ENCODE data around the gene EFEMP2.

EFEMP2 gene

GRCh38 chr11:65869643-65870306 is 2.8 kb downstream of the EFEMP2 start:
- H3K4me3 ChIP-seq (ENCODE audit: control insufficient read depth, low read depth, low read length), result no peak overlapping the region
- TF ChIP-seq CTCF (conservative IDR thresholded peaks at IDR 0.05; ENCODE audit: control insufficient read depth, insufficient read depth, low read depth, low read length), result no peak

DNA sequence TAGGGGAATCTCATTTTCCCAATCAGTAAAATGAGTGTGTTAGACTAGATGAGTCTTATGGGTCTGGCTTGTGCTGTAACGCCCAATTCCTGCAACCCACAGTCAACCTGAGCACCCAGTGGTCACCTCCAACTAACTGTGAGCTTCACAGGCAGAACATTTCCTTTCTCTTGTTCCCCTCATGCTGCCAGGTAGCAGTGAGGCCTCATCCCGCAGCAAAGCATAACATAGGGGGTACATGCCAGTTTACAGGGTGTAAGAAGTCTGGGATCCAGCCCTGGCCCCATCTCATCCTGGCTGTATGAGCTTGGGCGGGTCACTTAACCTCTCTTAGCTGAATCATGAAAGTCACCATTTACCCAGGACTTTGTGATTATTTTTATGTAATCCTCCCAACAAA is 3.7 kb downstream of the EFEMP2 start:
- no peak for TF ChIP-seq CTCF (conservative IDR thresholded peaks at IDR 0.05; ENCODE audit: control insufficient read depth, insufficient read depth, low read depth, low read length)
- H3K4me3 ChIP-seq (ENCODE audit: control insufficient read depth, low read depth, low read length), result no peak overlapping the region
- no peak for DNase-seq (ENCODE audit: low read depth)

More at GRCh38 chr11:65869643-65870306, 2.8 kb downstream of the EFEMP2 start:
- no peak for DNase-seq (ENCODE audit: low read depth)

DNA sequence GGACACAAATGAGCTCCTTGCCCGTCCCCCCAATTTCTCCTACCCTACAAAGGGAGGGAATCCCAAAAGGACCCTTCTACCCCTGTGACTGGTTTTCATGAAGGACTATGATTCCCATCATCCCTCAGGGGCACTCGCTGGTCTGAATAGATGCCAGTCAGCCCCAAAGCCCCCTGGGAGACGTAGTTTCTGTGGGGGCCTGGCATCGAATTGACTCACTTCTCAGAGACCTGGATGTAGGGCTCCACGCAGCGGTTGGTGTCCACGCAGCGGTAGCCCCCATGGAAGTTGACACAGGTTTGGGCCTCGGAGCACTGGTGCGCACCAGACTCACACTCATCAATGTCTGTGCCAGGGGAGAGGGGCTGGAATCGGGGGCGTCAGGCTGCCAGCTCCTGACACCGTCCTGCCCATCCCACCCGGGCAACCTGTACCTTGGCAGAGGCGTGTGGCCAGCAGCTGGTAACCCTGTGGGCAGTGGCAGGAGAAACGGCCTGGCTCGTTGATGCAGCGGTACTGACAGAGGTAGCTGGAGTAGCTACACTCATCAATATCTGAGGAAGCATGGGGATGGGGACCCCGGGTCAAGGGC is 4.4 kb downstream of the EFEMP2 start:
- no peak overlapping the region for H3K4me3 ChIP-seq (ENCODE audit: control insufficient read depth, low read depth, low read length)
- TF ChIP-seq CTCF (conservative IDR thresholded peaks at IDR 0.05; ENCODE audit: control insufficient read depth, insufficient read depth, low read depth, low read length), result no peak
- DNase-seq (ENCODE audit: low read depth), result no peak

DNA sequence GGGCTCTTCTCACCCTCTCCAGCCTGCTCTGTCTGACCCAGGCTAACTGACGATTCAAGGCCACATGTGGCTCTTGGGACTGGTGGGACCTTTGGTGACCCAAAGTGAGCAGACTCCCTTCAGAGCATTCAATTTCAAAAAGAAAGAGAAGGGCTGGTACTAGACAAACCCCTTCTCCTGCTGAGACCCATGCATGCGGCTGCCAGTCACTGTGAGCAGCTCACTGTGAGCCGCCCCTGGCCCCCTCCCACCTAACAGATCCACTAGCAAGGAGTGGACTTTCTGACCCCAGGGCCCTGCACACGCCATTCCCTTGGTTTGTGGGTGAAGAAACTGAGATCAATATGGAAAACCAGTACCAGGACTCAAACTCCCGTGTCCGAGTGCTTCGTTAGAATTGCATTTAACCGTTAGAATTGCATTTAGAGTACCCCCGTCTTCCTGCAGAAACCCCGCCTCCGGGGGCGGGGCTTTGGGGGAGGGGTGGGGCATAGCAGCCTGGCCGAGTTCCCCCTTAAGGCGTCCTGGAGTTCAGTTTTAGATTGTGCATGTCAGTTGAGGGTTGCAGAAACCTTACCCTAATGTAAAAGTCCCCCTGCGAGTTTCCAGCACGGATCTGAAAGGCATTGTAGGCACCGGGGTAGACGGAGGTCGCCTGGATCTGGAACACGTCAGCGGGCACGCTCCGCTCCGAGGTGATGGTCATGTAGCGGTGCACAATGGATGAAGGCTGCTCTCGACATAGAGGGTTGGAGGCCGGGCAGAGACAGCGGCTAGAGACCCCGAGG is 5.1 kb downstream of the EFEMP2 start:
- no peak for DNase-seq (ENCODE audit: low read depth)
- H3K4me3 ChIP-seq (ENCODE audit: control insufficient read depth, low read depth, low read length), result no peak overlapping the region
- no peak for TF ChIP-seq CTCF (conservative IDR thresholded peaks at IDR 0.05; ENCODE audit: control insufficient read depth, insufficient read depth, low read depth, low read length)

DNA sequence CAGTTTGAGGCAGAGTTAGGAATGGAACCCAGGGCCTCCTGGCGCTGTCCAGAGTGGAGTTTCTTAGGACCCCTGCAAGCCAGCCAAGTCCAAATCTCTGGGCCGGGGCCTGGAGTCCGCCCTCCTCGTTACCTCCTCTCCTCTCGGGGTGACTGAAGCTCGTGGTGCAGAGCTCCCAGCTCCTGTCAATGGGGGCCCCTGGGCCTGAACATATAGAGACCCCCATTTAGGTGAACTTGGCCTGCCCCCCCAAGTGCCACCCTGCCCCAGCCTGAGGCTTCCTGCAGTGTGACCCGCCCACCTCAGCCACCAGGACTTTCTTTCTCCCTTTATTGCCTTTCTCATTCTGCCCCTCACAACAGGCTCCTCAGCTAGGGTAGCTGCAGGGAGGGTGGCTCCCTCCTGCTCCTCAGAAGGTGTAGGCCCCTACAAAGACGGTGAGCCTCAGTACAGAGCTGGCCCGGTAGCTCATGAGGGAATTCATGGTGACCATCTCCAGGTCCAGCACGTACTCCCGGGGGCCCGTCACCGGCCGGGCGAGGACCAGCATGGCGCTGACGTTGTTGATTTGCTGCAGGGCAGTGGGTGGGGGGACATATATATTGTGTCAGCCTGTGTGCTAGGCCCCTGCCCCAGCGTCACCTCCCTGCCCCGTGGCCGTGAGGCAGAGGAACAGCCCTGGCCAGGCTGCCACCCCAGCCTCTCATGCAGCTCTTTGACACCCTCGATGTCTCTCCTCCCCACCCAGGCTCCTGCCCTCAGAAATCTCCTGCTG is 5.9 kb downstream of the EFEMP2 start:
- no peak overlapping the region for H3K4me3 ChIP-seq (ENCODE audit: control insufficient read depth, low read depth, low read length)
- no peak for DNase-seq (ENCODE audit: low read depth)
- no peak for TF ChIP-seq CTCF (conservative IDR thresholded peaks at IDR 0.05; ENCODE audit: control insufficient read depth, insufficient read depth, low read depth, low read length)

DNA sequence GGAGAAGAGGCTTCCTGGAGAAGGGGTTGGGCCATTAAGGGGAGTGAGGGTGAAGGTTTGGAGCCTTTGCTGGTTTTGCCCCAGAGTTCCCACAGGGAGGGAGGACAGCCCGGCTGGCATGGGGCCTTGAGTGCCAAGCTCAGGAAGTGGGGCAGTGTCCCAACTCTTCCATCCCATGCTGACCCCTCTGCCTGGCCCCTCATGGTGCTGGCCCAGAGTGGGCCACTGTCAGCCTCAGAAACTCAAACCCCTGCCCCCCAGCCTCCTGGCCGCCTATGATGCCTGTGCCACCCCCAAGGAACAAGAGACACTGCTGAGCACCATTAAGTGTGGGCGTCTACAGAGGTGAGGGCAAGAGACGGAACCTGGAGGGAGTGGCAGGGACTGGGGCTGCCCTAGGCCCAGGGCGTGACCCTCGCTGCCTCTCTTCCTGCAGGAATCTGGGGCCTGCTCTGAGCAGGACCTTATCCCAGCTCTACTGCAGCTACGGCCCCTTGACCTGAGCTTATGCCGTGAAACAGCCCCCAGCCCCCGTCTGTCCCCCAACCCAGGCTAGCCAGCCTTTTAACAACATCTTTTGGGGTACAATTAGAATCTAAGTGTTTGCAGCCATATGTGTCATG is 6.9 kb downstream of the EFEMP2 start:
- no peak for TF ChIP-seq CTCF (conservative IDR thresholded peaks at IDR 0.05; ENCODE audit: control insufficient read depth, insufficient read depth, low read depth, low read length)
- DNase-seq (ENCODE audit: low read depth), result no peak
- no peak overlapping the region for H3K4me3 ChIP-seq (ENCODE audit: control insufficient read depth, low read depth, low read length)
